ENCODE results near the gene KRT32.

GRCh38 chr17:41467561-41467960 lies 375 bp upstream of the KRT32 start:
- no peak for TF ChIP-seq CTCF (IDR thresholded peaks at IDR 0.05)
- no peak for TF ChIP-seq POLR2A (IDR thresholded peaks at IDR 0.05)
